Measurements from ENCODE around the gene FN1. TPM values are rescaled to one million over a fixed set of nuclear protein-coding genes. Genes with fewer than 3 reads are reported as not detected.

The FN1 gene
- total RNA-seq, 6 experiments from 2014 or later: 938 to 2,279 (median 1,324) TPM

GRCh38 chr2:215390550-215390913 lies 45.3 kb downstream of the FN1 start:
- TF ChIP-seq CTCF (IDR thresholded peaks at IDR 0.05): no peak
- TF ChIP-seq POLR2A (IDR thresholded peaks at IDR 0.05): no peak
- Histone ChIP-seq H3K4me1 (no peaks in the 10 kb centered on the region), H3K9me3 (no peaks in the 10 kb centered on the region), H3K27me3 (no peaks in the 10 kb centered on the region), H3K27ac (no peak overlapping the region), H3K4me3 (no peak overlapping the region), H3K36me3 (peaks cover 11 to 100% (median 56%) of the 10 kb centered on the region in 4 donors)
- DNase-seq (no peak), ATAC-seq (peak in 2 of 4 donors; percentile 3 to 6)
- intact Hi-C loops (cut with DNase I): no loop called here
- 91% methylated on average over 2 of the region's 2 CpGs for WGBS (ENCODE audit: insufficient coverage, low coverage, low lambda C conversion rate, missing lambda C conversion rate)

DNA sequence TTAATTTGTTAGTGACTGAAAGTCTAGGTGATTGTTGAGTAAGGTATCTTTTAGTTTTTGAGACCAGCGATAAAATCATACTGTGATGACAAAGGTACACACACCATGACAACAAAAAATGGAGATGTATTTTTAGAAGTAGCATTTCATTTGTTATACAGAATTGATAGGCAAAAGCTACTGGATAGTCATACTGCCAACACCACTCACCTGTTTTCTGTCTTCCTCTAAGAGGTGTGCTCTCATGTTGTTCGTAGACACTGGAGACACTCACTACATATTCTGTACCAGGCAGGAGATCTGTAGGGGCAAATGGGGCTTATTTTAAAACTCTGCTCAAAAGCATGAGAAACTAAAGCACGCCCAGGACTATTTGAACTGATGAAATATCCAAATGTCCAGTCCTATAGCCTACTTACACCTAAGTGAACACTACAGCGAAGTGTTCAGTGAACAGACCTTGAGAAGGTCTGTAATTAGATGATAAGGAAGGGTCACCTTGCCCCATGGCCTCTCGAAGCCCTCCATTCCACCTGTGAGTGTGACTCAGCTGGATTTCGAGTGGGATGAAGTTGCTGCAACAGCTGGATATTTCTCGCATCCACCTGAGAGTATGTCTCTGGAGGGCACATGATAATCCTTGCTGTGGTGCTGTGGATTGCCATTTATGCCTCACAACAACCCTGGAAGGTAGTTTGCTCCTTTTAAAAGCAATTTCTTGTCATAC lies 47.7 kb downstream of the FN1 start:
- Histone ChIP-seq H3K36me3 (peaks cover 12 to 100% (median 54%) of the 10 kb centered on the region in 4 donors), H3K4me1 (no peaks in the 10 kb centered on the region), H3K27ac (no peak overlapping the region), H3K27me3 (no peaks in the 10 kb centered on the region), H3K9me3 (no peaks in the 10 kb centered on the region), H3K4me3 (no peak overlapping the region)
- DNase-seq: no peak
- ATAC-seq: no peak
- no peak for TF ChIP-seq CTCF (IDR thresholded peaks at IDR 0.05)
- TF ChIP-seq POLR2A (IDR thresholded peaks at IDR 0.05): no peak
- intact Hi-C loops (cut with DNase I): no loop called here
- 94% methylated on average over 4 of the region's 7 CpGs for WGBS (ENCODE audit: insufficient coverage, low coverage, low lambda C conversion rate, missing lambda C conversion rate)

DNA sequence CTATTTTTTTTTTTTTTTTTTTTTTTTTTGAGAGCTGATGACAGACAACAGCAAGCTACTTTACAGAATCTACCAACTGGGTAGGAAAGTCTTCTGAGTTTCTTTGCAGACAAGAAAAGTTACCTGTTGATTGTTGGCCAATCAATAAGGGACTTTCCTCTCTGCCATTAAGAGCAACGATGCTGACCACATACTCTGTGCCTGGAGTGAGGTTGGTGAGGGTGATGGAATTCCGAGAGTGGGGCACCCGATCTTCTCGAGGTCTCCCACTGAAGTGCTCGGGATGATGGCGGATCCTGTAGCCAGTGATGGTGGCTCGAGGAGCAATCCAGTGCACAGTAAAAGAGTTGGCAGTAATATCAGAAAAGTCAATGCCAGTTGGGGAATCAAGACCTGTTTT lies 49.3 kb downstream of the FN1 start:
- Histone ChIP-seq H3K27me3 (no peaks in the 10 kb centered on the region), H3K36me3 (peaks cover 12 to 100% (median 54%) of the 10 kb centered on the region in 4 donors), H3K27ac (no peak overlapping the region), H3K9me3 (no peaks in the 10 kb centered on the region), H3K4me1 (no peaks in the 10 kb centered on the region), H3K4me3 (no peak overlapping the region)
- ATAC-seq (no peak), DNase-seq (no peak)
- WGBS (ENCODE audit: insufficient coverage, low coverage, low lambda C conversion rate, missing lambda C conversion rate): 94% methylated on average over 6 of the region's 7 CpGs
- no peak for TF ChIP-seq CTCF (IDR thresholded peaks at IDR 0.05)
- intact Hi-C loops (cut with DNase I): no loop called here

DNA sequence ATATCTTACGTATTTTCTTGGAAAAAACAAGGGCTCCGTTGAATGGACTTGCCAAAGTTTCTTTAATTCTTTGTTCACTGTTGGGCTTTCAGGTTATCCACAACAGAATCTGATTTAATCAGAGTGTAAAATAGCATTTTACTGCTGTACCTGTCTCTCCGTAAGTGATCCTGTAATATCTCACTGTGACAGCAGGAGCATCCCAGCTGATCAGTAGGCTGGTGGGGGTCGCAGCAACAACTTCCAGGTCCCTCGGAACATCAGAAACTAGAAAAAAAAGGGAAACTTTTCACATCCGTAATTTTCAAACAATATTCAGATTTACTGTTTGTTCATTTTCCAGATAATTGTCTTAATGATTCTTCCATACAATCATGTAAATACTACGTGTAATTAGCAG lies 51.2 kb downstream of the FN1 start:
- DNase-seq (no peak), ATAC-seq (no peak)
- 73% methylated on average over 7 of the region's 7 CpGs for WGBS (ENCODE audit: insufficient coverage, low coverage, low lambda C conversion rate, missing lambda C conversion rate)
- Histone ChIP-seq H3K27ac (no peak overlapping the region), H3K4me1 (no peaks in the 10 kb centered on the region), H3K27me3 (no peaks in the 10 kb centered on the region), H3K4me3 (no peak overlapping the region), H3K9me3 (no peaks in the 10 kb centered on the region), H3K36me3 (peaks cover 17 to 100% (median 56%) of the 10 kb centered on the region in 4 donors)
- no peak for TF ChIP-seq POLR2A (IDR thresholded peaks at IDR 0.05)
- no peak for TF ChIP-seq CTCF (IDR thresholded peaks at IDR 0.05)
- intact Hi-C loops (cut with DNase I): no loop called here
